Stimulated activated CD4-positive, alpha-beta T cell treated with anti-CD3 and anti-CD28 coated beads, Interleukin-12 subunit alpha, Interleukin-12 subunit beta, amount 100 ng/mL, for 24 hours (primary cell): ENCODE data around the gene LCE3B.

Experiments used
- DNase-seq, 2 experiments: peaks; one replicate each; pipeline ENCODE4 v3.0.0-alpha.2; 2020; ENCODE audit warnings: low read depth in 2 of 2

LCE3B gene

GRCh38 chr1:152658649-152659048, 45.0 kb downstream of the LCE3B start:
- no peak for DNase-seq

DNA sequence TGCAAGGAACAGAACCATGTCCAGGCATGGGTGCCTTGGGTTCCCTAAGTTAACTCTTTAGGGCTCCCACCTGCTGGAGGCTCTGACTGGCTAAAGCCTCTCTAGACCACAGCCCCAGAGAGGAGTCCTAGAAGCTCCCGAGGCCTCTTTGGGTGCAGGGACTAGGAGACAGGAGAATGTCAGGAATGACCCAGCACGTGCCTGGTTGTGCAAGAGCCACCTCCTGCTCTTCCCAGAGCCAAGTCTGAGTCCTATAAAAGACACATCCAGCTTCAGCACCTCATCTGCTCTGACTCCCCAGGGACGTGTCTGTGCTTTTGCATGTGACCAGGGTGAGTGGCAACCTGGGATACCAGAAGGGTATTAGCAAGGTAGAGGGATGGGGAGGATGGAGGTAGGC, 49.5 kb downstream of the LCE3B start, which contains the start of gene LCE2D:
LCE2D (plus strand) TSS at position 283 of the 400 bp plus-strand sequence. CDS start 726 bp downstream, outside the sequence.
- DNase-seq, result no peak
